Fibroblast of lung (primary cell): ENCODE measurements around the gene RFK. TPM values are rescaled to one million over a fixed set of nuclear protein-coding genes. Genes with fewer than 3 reads are reported as not detected.
A peak's percentile ranks its signal among the peaks of the same experiment; 100 is the strongest.

Experiments
- DNase-seq, 2 donors: peaks; one replicate each; pipeline versions ENCODE4 v3.0.0 to v3.0.0-alpha.2; 2010; ENCODE audit warnings: low read depth in 2 of 2
- H2AFZ ChIP-seq: 2 replicates; pipeline ENCODE4 v1.5.1; 2012; ENCODE audit warnings: low read length, control low read depth, inconsistent platforms
- H3K27ac ChIP-seq: 2 replicates; pipeline ENCODE4 v1.5.1; 2011; ENCODE audit warnings: low read length, control low read depth; ENCODE audit not compliant: insufficient read depth
- H3K27me3 ChIP-seq: 2 replicates; pipeline ENCODE4 v1.5.1; 2011; ENCODE audit warnings: mild to moderate bottlenecking, low read length; ENCODE audit not compliant: control insufficient read depth, insufficient read depth
- H3K36me3 ChIP-seq: 2 replicates; pipeline ENCODE4 v1.5.1; 2011; ENCODE audit warnings: low read length; ENCODE audit not compliant: control insufficient read depth, insufficient read depth
- H3K4me1 ChIP-seq: 2 replicates; pipeline ENCODE4 v1.5.1; 2011; ENCODE audit warnings: low read length; ENCODE audit not compliant: control insufficient read depth, insufficient read depth; ENCODE audit errors: extremely low read depth
- H3K4me2 ChIP-seq: 2 replicates; pipeline ENCODE4 v1.5.1; 2011; ENCODE audit warnings: low read length, control low read depth; ENCODE audit not compliant: insufficient read depth; ENCODE audit errors: extremely low read depth
- H3K4me3 ChIP-seq, 4 experiments: fragments of 200-600 bp in 1 of 4; sonication (generic) in 1 of 4; replicated peaks in 1 of 4; 2 replicates each; pipeline ENCODE4 v1.5.1; 2011 to 2016; ENCODE audit warnings: low read length in 4 of 4, low read depth in 3 of 4, mild to moderate bottlenecking in 3 of 4, control low read depth in 2 of 4, inconsistent platforms in 1 of 4, mixed read lengths in 1 of 4; ENCODE audit not compliant: insufficient read depth in 1 of 4; ENCODE audit errors: control extremely low read depth in 1 of 4
- H3K79me2 ChIP-seq: 2 replicates; pipeline ENCODE4 v1.5.1; 2012; ENCODE audit warnings: mild to moderate bottlenecking, low read length, inconsistent platforms; ENCODE audit not compliant: control insufficient read depth, insufficient read depth
- H3K9ac ChIP-seq: 2 replicates; pipeline ENCODE4 v1.5.1; 2011; ENCODE audit warnings: mild to moderate bottlenecking, low read length, control low read depth; ENCODE audit not compliant: insufficient read depth
- H3K9me3 ChIP-seq: 2 replicates; pipeline ENCODE4 v1.5.1; 2012; ENCODE audit warnings: low read depth, low read length; ENCODE audit not compliant: control insufficient read depth, insufficient read depth
- H4K20me1 ChIP-seq: 2 replicates; pipeline ENCODE4 v1.5.1; 2011; ENCODE audit warnings: low read length; ENCODE audit not compliant: control insufficient read depth, insufficient read depth; ENCODE audit errors: extremely low read depth
- CTCF ChIP-seq, 2 donors: IDR thresholded peaks in 1 of 2; conservative IDR thresholded peaks in 1 of 2; 1 replicate in 1 of 2; 2 replicates in 1 of 2; pipeline ENCODE4 v1.5.1; 2011 to 2012; ENCODE audit warnings: low read length in 2 of 2, control low read depth in 1 of 2, inconsistent platforms in 1 of 2, low read depth in 1 of 2, mild to moderate bottlenecking in 1 of 2
- EZH2 ChIP-seq: IDR thresholded peaks from 2 replicates; pipeline ENCODE4 v1.5.1; 2012; ENCODE audit warnings: low read length, control low read depth, mild to moderate bottlenecking; ENCODE audit errors: missing control alignments
- polyA plus RNA-seq, 2 donors: library from polyadenylated mRNA; depleted of rRNA in 1 of 2; stranded (reverse) in 1 of 2; unstranded in 1 of 2; fragments of >200 nt; gene quantifications; 2 replicates each; pipeline ENCODE4 v1.2.1, GENCODE V29; 2011 to 2012; ENCODE audit warnings: missing spikeins in 1 of 2
- total RNA-seq: library from RNA; depleted of rRNA; stranded (reverse); fragments of >200 nt; gene quantifications from 2 replicates; pipeline ENCODE4 v1.2.1, GENCODE V29; 2014

RFK gene
- total and polyA plus RNA-seq, 2 donors (not counting 1 experiment from before 2014, with no cell fraction given), result 22.8 to 27.5 TPM

- no peaks in the 10 kb centered on the region for H3K79me2 ChIP-seq
- no peak overlapping the region for H3K27ac ChIP-seq
- H3K36me3 ChIP-seq, result no peaks in the 10 kb centered on the region
- peak in 1 of 2 donors; percentile 78 for DNase-seq
- H3K4me2 ChIP-seq, result no peak overlapping the region
- no peaks in the 10 kb centered on the region for H3K27me3 ChIP-seq
- no peaks in the 10 kb centered on the region for H3K9me3 ChIP-seq
- no peak overlapping the region for H3K9ac ChIP-seq
- H3K4me3 ChIP-seq, result no peak overlapping the region
- TF ChIP-seq CTCF (conservative IDR thresholded peaks at IDR 0.05 in 1 of 2, IDR thresholded peaks at IDR 0.05 in 1 of 2; ENCODE audit: low read depth in 1 of 2, low read length in 2 of 2) (no peak), EZH2 (no peak)
- no peaks in the 10 kb centered on the region for H4K20me1 ChIP-seq
- no peak overlapping the region for H2AFZ ChIP-seq
- H3K4me1 ChIP-seq, result no peaks in the 10 kb centered on the region
Observed at GRCh38 chr9:76415154-76415553, 20.9 kb upstream of the RFK start.

GRCh38 chr9:76414661-76415060, 20.4 kb upstream of the RFK start:
- Histone ChIP-seq H3K4me2 (no peak overlapping the region), H3K27me3 (no peaks in the 10 kb centered on the region), H4K20me1 (no peaks in the 10 kb centered on the region), H3K9me3 (no peaks in the 10 kb centered on the region), H3K79me2 (no peaks in the 10 kb centered on the region), H2AFZ (no peak overlapping the region), H3K27ac (no peak overlapping the region), H3K4me3 (no peak overlapping the region), H3K9ac (no peak overlapping the region), H3K36me3 (no peaks in the 10 kb centered on the region), H3K4me1 (no peaks in the 10 kb centered on the region)
- TF ChIP-seq EZH2, result no peak
- DNase-seq, result peak; percentile 70 to 93

GRCh38 chr9:76413658-76414057, 19.4 kb upstream of the RFK start:
- Histone ChIP-seq H3K4me1 (no peaks in the 10 kb centered on the region), H4K20me1 (no peaks in the 10 kb centered on the region), H3K27me3 (no peaks in the 10 kb centered on the region), H3K27ac (no peak overlapping the region), H3K9ac (no peak overlapping the region), H3K4me2 (no peak overlapping the region), H2AFZ (no peak overlapping the region), H3K9me3 (no peaks in the 10 kb centered on the region), H3K4me3 (no peak overlapping the region), H3K79me2 (no peaks in the 10 kb centered on the region), H3K36me3 (no peaks in the 10 kb centered on the region)
- DNase-seq, result no peak
- TF ChIP-seq CTCF (conservative IDR thresholded peaks at IDR 0.05 in 1 of 2, IDR thresholded peaks at IDR 0.05 in 1 of 2; ENCODE audit: low read depth in 1 of 2, low read length in 2 of 2) (no peak), EZH2 (no peak)
